SK-N-DZ (cell line): ENCODE measurements around the gene JSRP1.
A peak's percentile ranks its signal among the peaks of the same experiment; 100 is the strongest.

Source experiments
- DNase-seq: peaks from one replicate; pipeline ENCODE4 v3.0.0-alpha.2; 2015; ENCODE audit warnings: low spot score

JSRP1 gene

DNA sequence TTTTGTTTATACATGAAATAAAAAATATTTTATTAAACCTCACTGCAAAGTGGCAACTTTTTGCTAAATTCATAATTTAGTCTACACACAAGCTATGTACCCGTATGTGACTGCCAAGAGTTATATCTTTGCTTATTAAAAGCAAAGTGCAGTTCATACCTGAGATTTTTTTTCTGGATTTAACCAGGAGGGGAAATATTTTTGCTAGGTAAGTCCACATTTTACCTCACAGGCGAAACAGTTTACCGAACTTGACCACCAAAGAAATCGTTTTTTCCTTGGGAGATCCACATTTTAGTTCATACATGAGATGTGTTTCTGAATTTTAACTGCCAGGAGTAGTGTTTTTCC, 12.2 kb upstream of the JSRP1 start:
- DNase-seq, result no peak

DNA sequence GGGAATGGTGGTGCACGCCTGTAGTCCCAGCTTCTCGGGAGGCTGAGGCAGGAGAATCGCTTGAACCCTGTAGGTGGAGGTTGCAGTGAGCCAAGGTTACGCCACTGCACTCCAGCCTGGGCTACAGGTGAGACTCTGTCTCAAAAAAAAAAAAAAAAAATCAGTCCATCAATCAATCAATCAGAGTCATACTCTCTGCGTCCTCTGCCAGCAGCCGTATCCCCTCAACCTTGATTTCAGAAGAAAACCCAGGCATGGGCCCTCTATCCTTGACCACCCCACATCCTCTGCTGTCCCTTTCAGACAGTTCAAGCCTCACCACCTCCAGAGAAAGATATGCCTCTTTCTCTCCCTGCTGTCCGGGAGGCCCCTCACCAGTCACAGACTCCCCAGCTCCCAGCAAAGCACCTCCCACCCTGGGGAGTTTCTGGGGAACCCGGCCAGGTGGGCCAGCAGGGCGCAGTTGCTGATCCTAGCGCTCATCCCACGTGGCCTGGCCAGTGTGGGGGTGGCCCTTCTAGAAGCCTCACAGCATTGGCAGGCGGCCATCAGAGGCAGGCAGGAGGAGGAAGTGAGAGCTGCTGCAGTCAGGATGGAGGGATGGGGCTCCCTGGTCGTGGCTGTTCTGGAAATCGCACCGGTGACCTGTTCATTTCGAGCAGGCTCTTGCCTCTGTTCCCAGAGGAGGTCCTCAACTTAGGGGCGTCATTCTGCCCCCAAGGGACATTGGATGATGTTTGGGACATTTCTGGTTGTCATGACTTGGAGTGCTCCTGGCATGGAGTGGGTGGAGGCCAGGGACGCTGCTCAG, 10.2 kb upstream of the JSRP1 start:
- DNase-seq, result no peak

DNA sequence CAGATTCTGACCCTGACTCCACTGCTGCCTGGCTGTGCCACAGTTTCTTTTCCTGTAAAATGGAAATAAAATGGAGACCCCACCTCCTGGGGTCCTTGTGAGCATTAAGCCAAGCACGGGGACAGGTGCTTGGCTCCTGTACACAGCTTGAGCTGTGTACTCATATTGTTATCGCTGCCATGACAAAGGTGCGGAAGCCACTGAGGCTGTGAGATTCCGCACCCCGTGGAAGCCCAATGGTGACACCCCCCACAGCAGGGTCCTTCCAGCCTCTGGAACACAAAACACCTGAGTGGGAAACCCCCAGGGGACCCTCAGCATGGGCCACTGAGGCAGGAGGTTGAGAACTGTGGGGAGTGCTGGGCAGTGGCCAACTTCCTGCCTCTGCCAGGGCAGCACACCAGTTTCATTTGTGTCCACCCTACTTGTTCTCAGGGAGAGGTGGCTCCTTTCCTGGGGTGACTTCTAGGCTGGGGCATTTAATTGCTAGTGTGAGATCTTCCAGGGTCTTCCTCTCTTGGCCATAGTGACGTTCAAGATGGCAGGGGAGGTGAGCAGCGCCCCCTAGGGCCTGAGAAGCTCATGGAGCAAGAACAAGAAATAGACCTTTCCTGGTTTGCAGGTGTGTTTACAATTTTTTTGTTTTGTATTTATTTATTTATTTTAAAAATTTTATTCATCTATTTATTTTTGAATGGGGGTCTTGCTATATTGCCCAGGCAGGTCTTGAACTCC, 5.4 kb upstream of the JSRP1 start:
- DNase-seq, result no peak

DNA sequence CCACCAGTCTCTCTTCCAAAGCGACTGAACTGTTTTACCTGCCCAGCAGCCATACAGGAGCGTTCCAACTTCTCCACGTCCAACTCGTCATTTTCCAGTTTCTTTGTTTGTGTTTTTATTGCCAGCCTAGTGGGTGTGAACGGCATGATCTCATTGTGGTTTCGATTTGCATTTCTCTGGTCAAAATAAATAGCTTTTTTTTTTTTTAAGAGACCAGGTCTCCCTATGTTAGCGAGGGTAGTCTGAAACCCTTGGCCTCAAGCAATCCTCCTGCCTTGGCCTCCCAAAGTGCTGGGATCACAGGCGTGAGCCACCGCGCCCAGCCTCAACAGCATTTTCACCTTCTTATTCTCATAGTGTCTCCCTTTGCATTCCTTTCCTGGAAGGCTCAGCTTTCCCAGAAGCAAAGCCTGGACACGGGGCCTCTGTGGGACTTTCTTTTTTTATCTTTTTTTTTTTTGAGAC, 4.2 kb upstream of the JSRP1 start:
- no peak for DNase-seq

DNA sequence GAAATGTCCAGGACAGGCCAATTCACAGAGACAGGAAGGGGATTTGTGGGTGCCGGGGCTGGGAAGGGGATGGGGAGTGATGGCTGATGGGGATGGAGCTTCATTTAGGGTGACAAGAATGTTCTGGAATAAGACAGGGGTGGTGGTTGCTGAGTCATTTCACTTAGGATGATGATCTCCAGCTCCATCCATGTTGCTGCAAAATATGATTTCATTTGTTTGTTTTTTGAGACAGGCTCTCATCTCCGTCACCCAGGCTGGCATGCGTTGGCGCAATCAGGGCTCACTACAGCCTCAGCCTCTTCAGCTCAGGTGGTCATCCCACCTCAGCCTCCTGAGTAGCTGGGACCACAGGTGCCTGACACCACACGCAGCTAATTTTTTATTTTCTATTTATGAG, 3.1 kb upstream of the JSRP1 start:
- no peak for DNase-seq

DNA sequence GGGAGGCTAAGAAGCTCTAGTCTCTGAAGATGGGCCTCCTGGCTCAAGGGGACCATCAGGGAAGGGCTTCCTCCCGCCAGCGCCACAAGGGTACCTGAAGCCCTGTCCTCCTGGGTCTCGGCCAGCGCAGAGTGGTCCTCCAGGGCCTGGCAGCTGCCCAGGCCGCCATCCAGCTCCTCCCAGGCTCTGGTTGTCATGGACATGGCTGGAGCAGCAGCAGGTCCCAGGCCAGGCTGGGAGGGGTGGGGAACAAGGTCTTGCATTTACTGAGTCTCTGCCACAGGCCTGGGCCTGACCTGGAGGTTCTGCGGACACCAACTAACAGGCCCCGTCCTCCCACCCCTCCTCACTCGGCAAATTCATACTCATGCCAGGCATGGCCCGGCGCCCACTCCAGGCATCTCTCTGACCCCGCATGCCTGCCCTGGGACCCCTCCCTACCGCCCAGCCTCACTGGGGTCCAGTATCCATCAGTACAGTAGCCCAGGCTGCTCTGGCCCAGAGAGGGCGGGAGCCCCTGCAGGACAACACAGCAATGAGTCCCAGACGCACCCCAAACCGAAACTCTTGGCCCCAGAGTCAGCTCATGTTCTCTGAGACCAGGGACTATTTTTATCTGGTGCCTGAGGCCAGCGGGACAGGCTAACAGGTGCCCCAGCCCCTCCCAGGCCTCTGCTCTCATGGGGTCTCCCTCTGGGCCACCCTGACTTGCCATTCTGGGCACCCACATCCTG, 938 bp downstream of the JSRP1 start:
- peak; percentile 45 for DNase-seq

DNA sequence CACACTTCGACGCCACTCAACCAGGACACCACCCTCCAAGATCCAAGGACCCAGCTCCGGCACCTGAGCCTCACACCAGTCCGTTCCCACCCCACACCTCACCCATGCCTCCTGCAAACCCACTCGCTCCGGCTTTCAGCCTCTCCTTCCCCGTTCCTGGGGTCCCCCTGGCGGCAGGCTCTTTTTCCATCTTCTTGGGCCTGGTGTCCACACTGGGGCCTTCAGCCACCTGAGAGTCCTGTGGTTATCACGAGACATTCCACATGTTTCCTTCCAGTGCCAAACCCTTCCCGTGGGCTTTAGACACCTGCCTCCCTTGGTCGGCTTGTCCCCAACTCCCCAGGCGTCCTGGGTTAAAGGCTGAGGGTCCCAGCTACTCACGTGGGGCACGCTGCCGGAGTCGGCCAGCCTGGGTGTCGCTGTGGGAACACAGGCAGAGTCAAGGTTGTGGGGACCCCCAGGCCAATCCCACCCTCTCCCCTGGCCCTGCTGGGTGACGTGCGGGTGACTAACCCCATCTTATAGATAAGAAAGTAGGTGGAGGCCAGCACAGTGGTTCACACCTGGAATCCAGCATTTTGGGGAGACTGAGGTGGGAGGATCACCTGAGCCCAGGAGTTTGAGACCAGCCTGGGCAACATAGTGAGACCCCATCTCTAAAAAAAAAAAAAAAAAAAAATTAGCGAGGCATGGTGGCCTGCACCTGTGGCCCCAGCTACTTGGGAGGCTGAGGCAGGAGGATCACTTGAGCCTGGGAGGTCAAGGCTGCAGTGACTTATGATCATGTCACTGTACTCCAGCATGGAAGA, 1.9 kb downstream of the JSRP1 start:
- DNase-seq, result no peak

DNA sequence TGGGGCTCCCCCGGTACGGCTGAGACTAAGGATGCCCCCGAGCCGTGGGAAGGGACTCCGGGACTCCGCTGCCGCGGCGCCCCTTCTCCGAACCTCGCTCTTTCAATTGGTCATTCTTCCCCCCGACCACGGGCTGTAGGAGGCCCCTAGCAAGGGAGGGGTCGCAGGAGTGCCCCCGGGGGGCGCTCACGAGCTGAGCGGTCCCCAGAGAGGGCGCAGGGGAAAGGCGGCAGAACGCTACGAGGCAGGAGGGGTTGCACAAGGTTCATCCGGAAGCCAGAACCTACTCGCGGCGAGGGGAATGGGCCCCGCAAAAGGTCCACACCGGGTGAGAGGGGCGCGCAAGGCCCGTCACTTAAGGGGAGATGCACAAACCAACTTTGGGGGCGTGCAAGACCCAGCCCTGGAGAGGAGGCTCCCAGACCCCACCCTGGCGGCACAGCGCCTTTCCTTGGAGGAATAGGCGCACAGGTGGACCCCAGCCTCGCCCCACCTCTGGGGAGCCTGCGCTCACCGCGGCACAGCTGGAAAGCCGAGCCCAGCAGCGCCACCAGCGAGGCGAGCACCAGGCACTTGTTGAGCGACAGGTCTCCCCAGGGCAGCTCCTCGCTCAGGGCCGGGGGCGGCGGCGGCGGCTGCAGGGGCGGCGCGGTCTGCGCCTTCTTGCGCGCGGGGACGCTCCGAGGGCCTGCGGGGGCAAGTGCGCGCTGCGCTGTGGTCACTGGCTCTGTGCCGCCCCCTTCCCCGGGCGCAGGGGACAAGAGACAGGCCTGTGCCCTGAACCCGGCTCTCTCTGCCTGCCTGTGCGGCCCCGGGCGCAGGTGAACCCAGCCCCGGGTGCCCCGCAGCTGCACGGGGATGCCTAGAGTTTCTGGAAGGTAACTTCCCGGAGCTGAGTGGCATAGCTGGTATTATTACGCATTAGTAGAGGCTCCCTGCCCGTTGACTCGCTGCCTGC, 2.8 kb downstream of the JSRP1 start:
- DNase-seq, result no peak

DNA sequence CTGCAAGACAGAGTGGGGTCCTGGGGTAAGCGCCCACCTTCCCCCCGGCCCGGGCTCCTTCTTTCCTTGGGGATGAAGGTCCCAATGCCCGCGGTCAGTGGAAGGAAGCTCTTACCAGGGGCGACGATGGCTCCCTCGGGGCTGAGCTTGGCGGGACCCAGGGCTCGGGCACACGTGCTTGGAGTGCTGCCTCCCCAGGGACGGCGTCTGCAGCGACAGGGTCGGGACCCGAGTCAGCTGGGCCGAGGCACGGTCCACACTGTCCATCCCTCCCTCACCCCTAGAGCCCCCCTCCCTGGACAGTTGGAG, 3.5 kb downstream of the JSRP1 start:
- DNase-seq, result no peak

DNA sequence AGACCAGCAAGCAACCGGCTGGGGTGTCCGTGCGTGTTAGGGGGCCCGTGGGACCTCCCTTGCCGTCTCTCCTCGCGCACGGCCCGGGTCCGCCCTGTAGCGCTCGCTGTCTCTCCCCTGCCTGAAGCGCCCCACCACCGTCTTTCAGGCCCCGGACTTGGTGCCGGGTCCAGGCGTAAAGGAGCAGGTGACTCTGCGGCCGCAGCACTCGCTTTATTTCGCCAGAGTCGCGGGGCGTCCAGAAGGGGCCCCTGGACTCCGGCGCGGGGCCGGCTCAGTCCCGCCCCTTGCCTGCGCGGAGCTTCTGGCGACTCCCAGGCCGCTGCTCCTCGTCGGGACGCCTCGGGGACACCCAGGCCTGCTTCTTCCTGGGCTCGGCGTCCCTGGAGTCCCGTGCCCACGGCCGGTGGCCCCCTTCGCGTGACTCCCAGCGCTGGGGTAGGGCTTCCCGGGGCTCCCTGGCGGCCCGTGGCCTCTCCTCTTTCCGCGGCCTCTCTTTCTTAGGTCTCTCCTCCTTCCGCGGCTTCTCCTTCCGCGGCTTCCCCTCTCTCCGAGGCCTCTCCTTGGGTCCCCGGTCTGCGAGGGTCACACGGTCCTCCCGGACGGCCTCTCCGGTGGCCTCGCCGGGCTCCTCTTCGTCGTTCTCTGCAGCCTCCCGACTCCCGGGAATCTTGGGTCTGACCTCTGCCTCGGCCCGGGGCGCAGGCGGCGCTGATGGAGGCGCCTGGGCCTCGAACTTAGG, 4.0 kb downstream of the JSRP1 start:
- no peak for DNase-seq

DNA sequence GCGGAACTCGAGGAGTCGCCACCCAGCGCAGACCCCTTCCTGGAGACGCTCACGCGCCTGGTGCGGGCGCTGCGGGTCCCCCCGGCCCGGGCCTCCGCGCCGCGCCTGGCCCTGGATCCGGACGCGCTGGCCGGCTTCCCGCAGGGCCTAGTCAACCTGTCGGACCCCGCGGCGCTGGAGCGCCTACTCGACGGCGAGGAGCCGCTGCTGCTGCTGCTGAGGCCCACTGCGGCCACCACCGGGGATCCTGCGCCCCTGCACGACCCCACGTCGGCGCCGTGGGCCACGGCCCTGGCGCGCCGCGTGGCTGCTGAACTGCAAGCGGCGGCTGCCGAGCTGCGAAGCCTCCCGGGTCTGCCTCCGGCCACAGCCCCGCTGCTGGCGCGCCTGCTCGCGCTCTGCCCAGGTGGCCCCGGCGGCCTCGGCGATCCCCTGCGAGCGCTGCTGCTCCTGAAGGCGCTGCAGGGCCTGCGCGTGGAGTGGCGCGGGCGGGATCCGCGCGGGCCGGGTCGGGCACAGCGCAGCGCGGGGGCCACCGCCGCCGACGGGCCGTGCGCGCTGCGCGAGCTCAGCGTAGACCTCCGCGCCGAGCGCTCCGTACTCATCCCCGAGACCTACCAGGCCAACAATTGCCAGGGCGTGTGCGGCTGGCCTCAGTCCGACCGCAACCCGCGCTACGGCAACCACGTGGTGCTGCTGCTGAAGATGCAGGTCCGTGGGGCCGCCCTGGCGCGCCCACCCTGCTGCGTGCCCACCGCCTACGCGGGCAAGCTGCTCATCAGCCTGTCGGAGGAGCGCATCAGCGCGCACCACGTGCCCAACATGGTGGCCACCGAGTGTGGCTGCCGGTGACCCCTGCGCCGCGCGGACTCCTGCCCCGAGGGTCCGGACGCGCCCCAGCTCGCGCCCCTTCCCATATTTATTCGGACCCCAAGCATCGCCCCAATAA, 4.8 kb downstream of the JSRP1 start:
- no peak for DNase-seq

DNA sequence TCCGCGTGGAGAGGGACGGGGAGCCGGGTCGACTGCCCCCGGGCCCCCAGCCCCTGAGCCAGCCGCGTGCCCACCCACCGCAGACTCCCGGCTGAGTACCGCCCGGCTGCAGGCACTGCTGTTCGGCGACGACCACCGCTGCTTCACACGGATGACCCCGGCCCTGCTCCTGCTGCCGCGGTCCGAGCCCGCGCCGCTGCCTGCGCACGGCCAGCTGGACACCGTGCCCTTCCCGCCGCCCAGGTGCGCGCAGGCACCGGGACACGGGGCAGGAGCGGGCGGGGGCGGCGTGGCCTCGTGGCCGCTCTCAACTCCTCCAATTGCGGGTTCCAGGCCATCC, 5.5 kb downstream of the JSRP1 start:
- DNase-seq, result no peak

DNA sequence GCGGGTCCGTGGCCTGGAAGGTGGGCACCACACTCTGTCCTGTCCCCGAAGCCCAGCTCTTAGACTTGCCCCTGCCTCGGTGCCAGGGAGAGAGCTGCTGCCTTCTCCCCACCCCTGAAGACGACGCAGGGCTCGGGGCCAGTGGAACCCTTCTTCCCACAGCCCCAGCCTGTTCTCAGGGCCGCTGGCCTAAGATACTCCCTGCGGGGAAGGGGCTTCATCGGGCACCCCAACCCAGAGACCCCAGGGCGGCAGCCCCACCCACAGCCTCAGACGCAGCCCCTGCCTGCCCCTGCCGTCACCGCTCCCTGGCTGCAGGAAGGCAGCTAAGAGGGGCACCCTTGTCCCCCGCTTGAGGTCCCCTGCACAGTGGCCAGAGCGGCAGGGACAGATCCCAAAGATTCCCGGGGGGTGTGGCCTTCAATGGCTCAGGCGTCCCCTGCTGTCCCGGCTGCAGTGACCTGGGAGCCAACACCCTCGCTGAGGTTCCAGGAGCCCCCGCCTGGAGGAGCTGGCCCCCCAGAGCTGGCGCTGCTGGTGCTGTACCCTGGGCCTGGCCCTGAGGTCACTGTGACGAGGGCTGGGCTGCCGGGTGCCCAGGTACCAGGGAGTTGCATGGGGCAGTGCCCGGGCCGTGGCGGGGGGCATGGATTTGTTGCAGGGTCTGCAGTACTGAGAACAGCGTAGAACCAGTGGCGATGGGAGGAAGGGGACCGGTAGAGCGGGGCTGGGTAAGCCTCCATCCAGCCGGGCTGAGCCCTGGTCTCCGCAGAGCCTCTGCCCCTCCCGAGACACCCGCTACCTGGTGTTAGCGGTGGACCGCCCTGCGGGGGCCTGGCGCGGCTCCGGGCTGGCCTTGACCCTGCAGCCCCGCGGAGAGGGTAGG, 6.1 kb downstream of the JSRP1 start:
- no peak for DNase-seq

DNA sequence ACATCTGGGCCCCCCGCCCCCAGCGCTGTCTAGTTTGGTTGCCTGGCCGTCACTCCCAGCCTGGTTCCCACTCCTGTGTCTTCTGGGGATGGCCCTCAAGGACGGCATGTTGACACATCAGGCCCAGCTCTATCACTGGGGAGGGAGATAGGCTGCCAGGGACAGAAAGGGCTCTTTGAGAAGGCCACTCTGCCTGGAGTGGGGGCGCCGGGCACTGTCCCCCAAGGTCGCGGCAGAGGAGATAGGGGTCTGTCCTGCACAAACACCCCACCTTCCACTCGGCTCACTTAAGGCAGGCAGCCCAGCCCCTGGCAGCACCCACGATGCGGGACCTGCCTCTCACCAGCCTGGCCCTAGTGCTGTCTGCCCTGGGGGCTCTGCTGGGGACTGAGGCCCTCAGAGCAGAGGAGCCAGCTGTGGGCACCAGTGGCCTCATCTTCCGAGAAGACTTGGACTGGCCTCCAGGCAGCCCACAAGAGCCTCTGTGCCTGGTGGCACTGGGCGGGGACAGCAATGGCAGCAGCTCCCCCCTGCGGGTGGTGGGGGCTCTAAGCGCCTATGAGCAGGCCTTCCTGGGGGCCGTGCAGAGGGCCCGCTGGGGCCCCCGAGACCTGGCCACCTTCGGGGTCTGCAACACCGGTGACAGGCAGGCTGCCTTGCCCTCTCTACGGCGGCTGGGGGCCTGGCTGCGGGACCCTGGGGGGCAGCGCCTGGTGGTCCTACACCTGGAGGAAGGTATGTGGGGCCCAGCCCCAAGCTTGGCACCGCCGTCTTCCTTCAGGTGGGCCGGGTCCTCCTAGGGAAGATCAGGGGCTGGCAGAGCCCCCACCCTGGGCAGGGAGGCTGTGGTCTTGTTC, 7.0 kb downstream of the JSRP1 start, which contains the start of gene AMH:
TSS of gene AMH (plus strand) at position 314 of the 857 bp plus-strand sequence. CDS start at position 324, 10 bp downstream.
- no peak for DNase-seq

DNA sequence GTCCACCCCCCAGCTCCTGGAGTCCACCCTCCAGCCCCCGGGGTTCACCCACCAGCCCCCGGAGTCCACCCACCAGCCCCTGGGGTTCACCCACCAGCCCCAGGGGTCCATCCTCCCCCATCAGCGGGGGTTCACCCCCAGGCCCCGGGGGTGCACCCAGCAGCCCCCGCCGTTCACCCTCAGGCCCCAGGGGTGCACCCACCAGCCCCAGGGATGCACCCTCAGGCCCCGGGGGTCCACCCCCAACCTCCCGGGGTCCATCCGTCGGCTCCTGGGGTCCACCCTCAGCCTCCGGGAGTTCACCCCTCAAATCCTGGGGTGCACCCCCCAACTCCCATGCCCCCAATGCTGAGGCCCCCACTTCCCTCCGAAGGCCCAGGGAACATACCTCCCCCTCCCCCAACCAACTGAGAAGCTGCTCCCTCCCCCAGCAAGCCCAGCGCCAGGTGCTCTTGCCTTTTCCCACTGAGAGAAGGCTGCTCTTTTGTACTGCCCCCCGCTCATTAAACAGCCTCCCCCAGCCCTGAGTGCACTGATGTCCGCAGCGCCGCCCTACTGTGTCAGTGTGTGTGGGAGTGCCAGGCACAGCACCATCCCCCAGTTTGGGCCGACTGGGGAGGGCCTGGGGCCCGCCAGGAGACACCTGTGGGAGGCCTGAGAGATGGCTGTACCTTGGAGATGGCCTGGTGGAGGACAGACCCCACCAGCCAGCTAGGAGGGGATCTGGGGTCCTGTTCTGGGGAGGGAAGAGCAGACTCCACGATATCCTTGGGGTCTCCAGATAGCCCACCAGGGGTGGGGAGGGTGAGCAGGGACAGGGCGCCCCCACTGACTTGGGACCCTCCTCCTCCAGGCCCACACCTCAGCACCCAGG, 7.8 kb downstream of the JSRP1 start:
- DNase-seq, result no peak
